ENCODE measurements around the gene PIGQ. TPM values are rescaled to one million over a fixed set of nuclear protein-coding genes. Genes with fewer than 3 reads are reported as not detected.

Gene PIGQ
- total and polyA plus RNA-seq, 2 of the 13 experiments (the other 11 are each of a cell fraction or from before 2014, with no cell fraction given) = 7.7 to 19.7 TPM

DNA sequence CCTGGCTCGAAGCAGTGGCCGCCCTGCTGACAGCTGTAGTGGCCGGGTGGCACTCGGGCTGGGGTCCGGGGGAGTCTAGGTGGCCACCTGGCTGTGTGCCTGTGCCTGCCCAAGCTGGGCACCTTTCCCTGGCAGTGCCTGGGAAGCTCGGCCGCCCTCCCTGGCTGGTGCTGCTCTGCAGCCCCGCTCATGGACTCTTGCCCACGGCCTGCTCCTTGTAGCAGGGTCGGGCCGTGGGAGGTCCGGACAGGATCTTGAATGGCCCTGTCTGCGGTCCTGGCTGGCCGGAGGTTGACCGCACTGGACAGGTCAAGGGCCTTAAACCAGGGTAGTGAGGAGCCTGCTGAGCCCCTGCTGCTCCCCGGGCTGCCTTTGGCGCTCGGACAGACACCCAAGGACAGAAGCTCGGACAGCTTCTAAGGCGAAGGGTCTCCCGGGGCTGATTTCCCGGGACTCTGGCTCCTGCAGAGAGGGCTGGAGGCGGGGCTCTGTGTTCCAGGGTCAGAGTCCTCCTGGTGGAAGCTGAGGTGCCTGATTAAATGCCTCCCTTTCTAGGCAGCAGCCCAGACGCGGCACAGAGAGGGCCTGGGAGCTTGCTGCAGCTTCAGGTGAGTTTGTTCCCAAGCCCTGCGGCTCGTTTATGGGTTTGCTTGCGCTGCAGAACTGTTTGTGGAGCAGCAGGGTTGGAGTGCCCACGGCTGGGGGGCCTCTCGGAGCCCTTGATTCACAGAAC is 36.2 kb upstream of the PIGQ start (continued):
- TF ChIP-seq, protein P1, sequence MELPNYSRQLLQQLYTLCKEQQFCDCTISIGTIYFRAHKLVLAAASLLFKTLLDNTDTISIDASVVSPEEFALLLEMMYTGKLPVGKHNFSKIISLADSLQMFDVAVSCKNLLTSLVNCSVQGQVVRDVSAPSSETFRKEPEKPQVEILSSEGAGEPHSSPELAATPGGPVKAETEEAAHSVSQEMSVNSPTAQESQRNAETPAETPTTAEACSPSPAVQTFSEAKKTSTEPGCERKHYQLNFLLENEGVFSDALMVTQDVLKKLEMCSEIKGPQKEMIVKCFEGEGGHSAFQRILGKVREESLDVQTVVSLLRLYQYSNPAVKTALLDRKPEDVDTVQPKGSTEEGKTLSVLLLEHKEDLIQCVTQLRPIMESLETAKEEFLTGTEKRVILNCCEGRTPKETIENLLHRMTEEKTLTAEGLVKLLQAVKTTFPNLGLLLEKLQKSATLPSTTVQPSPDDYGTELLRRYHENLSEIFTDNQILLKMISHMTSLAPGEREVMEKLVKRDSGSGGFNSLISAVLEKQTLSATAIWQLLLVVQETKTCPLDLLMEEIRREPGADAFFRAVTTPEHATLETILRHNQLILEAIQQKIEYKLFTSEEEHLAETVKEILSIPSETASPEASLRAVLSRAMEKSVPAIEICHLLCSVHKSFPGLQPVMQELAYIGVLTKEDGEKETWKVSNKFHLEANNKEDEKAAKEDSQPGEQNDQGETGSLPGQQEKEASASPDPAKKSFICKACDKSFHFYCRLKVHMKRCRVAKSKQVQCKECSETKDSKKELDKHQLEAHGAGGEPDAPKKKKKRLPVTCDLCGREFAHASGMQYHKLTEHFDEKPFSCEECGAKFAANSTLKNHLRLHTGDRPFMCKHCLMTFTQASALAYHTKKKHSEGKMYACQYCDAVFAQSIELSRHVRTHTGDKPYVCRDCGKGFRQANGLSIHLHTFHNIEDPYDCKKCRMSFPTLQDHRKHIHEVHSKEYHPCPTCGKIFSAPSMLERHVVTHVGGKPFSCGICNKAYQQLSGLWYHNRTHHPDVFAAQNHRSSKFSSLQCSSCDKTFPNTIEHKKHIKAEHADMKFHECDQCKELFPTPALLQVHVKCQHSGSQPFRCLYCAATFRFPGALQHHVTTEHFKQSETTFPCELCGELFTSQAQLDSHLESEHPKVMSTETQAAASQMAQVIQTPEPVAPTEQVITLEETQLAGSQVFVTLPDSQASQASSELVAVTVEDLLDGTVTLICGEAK (IDR thresholded peaks at IDR 0.05) = no peak
- TF ChIP-seq, protein P1 (CRISPR knock-in tag; IDR thresholded peaks at IDR 0.05) = no peak
- TF ChIP-seq ZNF264 (CRISPR knock-in tag; IDR thresholded peaks at IDR 0.05) = peak; percentile 47; the same call in 1 of the 2 replicates
- TF ChIP-seq ZBTB38 (CRISPR knock-in tag; IDR thresholded peaks at IDR 0.05) = no peak
- TF ChIP-seq, protein P2, sequence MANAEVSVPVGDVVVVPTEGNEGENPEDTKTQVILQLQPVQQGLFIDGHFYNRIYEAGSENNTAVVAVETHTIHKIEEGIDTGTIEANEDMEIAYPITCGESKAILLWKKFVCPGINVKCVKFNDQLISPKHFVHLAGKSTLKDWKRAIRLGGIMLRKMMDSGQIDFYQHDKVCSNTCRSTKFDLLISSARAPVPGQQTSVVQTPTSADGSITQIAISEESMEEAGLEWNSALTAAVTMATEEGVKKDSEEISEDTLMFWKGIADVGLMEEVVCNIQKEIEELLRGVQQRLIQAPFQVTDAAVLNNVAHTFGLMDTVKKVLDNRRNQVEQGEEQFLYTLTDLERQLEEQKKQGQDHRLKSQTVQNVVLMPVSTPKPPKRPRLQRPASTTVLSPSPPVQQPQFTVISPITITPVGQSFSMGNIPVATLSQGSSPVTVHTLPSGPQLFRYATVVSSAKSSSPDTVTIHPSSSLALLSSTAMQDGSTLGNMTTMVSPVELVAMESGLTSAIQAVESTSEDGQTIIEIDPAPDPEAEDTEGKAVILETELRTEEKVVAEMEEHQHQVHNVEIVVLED (CRISPR knock-in tag; IDR thresholded peaks at IDR 0.05; ENCODE audit: borderline replicate concordance) = peak; percentile 47; the same call in 1 of the 2 replicates
- TF ChIP-seq, protein P3, sequence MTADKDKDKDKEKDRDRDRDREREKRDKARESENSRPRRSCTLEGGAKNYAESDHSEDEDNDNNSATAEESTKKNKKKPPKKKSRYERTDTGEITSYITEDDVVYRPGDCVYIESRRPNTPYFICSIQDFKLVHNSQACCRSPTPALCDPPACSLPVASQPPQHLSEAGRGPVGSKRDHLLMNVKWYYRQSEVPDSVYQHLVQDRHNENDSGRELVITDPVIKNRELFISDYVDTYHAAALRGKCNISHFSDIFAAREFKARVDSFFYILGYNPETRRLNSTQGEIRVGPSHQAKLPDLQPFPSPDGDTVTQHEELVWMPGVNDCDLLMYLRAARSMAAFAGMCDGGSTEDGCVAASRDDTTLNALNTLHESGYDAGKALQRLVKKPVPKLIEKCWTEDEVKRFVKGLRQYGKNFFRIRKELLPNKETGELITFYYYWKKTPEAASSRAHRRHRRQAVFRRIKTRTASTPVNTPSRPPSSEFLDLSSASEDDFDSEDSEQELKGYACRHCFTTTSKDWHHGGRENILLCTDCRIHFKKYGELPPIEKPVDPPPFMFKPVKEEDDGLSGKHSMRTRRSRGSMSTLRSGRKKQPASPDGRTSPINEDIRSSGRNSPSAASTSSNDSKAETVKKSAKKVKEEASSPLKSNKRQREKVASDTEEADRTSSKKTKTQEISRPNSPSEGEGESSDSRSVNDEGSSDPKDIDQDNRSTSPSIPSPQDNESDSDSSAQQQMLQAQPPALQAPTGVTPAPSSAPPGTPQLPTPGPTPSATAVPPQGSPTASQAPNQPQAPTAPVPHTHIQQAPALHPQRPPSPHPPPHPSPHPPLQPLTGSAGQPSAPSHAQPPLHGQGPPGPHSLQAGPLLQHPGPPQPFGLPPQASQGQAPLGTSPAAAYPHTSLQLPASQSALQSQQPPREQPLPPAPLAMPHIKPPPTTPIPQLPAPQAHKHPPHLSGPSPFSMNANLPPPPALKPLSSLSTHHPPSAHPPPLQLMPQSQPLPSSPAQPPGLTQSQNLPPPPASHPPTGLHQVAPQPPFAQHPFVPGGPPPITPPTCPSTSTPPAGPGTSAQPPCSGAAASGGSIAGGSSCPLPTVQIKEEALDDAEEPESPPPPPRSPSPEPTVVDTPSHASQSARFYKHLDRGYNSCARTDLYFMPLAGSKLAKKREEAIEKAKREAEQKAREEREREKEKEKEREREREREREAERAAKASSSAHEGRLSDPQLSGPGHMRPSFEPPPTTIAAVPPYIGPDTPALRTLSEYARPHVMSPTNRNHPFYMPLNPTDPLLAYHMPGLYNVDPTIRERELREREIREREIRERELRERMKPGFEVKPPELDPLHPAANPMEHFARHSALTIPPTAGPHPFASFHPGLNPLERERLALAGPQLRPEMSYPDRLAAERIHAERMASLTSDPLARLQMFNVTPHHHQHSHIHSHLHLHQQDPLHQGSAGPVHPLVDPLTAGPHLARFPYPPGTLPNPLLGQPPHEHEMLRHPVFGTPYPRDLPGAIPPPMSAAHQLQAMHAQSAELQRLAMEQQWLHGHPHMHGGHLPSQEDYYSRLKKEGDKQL (CRISPR knock-in tag; IDR thresholded peaks at IDR 0.05; ENCODE audit: low read depth) = no peak
- no peak for TF ChIP-seq U2AF1 (optimal IDR thresholded peaks at IDR 0.05; ENCODE audit: low read depth, low read length)
- TF ChIP-seq, protein P4, sequence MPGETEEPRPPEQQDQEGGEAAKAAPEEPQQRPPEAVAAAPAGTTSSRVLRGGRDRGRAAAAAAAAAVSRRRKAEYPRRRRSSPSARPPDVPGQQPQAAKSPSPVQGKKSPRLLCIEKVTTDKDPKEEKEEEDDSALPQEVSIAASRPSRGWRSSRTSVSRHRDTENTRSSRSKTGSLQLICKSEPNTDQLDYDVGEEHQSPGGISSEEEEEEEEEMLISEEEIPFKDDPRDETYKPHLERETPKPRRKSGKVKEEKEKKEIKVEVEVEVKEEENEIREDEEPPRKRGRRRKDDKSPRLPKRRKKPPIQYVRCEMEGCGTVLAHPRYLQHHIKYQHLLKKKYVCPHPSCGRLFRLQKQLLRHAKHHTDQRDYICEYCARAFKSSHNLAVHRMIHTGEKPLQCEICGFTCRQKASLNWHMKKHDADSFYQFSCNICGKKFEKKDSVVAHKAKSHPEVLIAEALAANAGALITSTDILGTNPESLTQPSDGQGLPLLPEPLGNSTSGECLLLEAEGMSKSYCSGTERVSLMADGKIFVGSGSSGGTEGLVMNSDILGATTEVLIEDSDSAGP (CRISPR knock-in tag; IDR thresholded peaks at IDR 0.05; ENCODE audit: borderline replicate concordance) = peak; percentile 46; the same call in 1 of the 2 replicates
- TF ChIP-seq ZNF326 (CRISPR knock-in tag; IDR thresholded peaks at IDR 0.05; ENCODE audit: borderline replicate concordance) = no peak

Data from HepG2 (cell line).